Measurements from ENCODE around the gene TNS3.

TNS3 gene

GRCh38 chr7:47428052-47428767 is 153.7 kb downstream of the TNS3 start:
- peak; percentile 86 for DNase-seq (ENCODE audit: low spot score)

GRCh38 chr7:47427051-47427643 is 154.8 kb downstream of the TNS3 start:
- DNase-seq (ENCODE audit: low spot score), result no peak

GRCh38 chr7:47424523-47424922 is 157.4 kb downstream of the TNS3 start:
- no peak for DNase-seq (ENCODE audit: low spot score)

- no peak for DNase-seq (ENCODE audit: low spot score)
Observed at GRCh38 chr7:47423196-47423595, 158.7 kb downstream of the TNS3 start.

- no peak for DNase-seq (ENCODE audit: low spot score)
Observed at GRCh38 chr7:47422611-47423010, 159.3 kb downstream of the TNS3 start.

- no peak for DNase-seq (ENCODE audit: low spot score)
Observed at GRCh38 chr7:47421456-47421855, 160.5 kb downstream of the TNS3 start.

- DNase-seq (ENCODE audit: low spot score), result no peak
Observed at GRCh38 chr7:47420122-47420780, 161.7 kb downstream of the TNS3 start.

- no peak for DNase-seq (ENCODE audit: low spot score)
Observed at GRCh38 chr7:47419471-47419870, 162.4 kb downstream of the TNS3 start.

GRCh38 chr7:47418601-47419309 is 163.2 kb downstream of the TNS3 start:
- no peak for DNase-seq (ENCODE audit: low spot score)

- DNase-seq (ENCODE audit: low spot score), result no peak
Observed at GRCh38 chr7:47416492-47417480, 165.1 kb downstream of the TNS3 start.

- no peak for DNase-seq (ENCODE audit: low spot score)
Observed at GRCh38 chr7:47415318-47416212, 166.3 kb downstream of the TNS3 start.

- DNase-seq (ENCODE audit: low spot score), result no peak
Observed at GRCh38 chr7:47414342-47415317, 167.3 kb downstream of the TNS3 start.

GRCh38 chr7:47413526-47414341 is 168.2 kb downstream of the TNS3 start:
- no peak for DNase-seq (ENCODE audit: low spot score)

GRCh38 chr7:47411901-47412300 is 170.0 kb downstream of the TNS3 start:
- DNase-seq (ENCODE audit: low spot score), result no peak

- no peak for DNase-seq (ENCODE audit: low spot score)
Observed at GRCh38 chr7:47411281-47411869, 170.5 kb downstream of the TNS3 start.

GRCh38 chr7:47408675-47409074 is 173.2 kb downstream of the TNS3 start:
- DNase-seq (ENCODE audit: low spot score), result no peak

- no peak for DNase-seq (ENCODE audit: low spot score)
Observed at GRCh38 chr7:47407821-47408674, 173.9 kb downstream of the TNS3 start.

Measured in kidney capillary endothelial cell (primary cell).